ENCODE measurements around the gene PUS10. TPM values are rescaled to one million over a fixed set of nuclear protein-coding genes. Genes with fewer than 3 reads are reported as not detected.

Gene PUS10
- polyA plus RNA-seq, 4 donors = 8.9 to 11.4 (median 11.3) TPM

DNA sequence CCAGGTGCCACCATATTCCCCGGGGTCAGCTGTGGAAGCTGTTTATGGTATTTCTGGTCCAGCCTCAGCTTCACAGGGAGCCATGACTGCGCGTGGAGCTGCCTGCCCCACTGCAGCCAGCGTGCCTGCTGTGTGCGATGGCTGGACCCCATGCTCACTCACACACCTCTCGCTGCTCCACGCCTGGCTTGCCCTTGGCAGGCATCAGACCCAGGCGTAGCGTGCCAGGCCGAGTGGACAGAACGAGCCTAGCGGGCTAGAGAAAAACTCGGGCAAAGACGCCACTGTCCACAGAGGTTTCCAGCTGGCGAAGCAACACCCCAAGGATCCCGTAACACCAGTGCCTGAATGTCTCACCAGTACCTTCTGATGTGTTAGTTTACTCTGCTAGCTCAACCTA, 43.4 kb downstream of the PUS10 start:
- DNase-seq (ENCODE audit: low read depth in 4 of 4, low spot score in 3 of 4) = no peak

GRCh38 chr2:60973705-60974104, 44.4 kb downstream of the PUS10 start:
- no peak for DNase-seq (ENCODE audit: low read depth in 4 of 4, low spot score in 3 of 4)

DNA sequence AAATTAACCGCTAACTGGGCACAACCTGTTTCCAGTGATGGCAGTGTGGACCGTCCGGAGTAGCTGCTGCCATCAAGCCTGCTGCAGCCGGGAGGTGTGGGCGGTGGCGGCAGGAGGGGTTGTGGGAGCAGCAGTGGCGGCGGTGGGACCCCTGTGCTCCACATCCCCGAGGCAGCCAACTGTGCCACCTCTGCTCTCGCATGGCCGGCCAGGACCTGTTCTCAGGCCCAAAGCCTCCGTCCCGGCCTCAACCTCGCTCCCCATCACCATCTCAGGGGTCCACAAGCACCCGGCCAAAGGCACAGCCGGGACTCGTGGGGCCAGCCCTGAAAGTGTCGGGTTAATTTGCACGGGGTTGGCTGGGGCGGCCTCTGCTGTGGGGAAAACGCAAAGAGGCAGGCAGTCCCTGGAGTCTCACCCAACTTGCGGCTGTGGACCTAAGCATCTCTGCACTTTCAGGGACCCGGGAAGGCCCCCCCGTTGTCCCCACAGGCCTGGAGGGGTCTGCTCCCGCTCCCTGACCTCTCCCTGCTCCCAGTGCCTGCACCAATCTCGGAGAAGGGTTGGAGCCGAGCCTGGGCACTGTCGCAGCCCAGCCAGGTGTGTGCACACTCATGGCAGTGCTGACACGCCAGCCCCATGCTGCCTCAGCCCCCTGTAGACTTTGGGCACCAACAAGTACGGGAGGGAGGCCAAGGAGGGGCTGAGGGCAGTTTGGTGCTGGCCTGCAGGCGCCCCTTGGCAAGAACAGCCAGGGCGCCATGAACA, 45.0 kb downstream of the PUS10 start:
- DNase-seq (ENCODE audit: low read depth in 4 of 4, low spot score in 3 of 4) = no peak

GRCh38 chr2:60966507-60967405, 51.3 kb downstream of the PUS10 start:
- DNase-seq (ENCODE audit: low read depth in 4 of 4, low spot score in 3 of 4) = no peak

GRCh38 chr2:60965499-60965785, 52.6 kb downstream of the PUS10 start:
- DNase-seq (ENCODE audit: low read depth in 4 of 4, low spot score in 3 of 4) = no peak

DNA sequence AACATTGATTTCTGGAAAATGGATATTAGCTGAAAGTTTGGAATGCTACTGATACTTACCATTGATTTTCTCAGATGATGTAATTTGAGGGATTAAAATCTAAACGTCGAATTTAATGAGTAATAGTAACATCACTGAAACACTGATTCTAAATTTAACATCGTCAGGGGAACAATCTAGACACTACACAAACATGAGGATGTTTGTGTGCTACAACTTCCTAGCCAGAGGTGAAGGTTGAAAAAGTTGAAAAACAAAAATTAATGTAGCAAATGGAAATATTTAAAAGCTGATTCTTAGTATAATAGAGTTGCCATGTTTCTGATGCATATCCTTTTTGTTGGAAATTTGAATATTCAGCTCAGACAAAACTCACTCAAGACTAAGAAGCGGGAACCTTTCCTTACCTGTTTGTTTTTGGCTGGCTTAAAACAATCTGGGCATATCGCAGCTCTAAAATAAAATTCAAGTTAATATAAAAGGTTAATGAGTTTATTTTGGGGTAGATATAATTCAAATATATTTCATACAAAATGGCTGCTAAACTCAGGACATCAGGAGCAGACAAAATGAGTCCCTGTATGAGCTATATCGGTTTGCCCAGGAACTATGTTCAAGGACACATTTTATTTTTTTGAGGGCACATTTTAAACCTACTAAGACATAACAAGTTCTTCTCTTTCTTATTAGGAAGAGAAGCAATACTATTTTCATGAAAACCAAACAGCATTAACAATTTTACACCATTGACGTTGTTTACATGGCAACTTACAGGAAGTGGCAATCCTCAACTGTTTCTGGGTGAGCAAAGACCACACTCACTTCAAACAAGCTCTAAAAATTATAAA, 53.2 kb downstream of the PUS10 start:
- no peak for DNase-seq (ENCODE audit: low read depth in 4 of 4, low spot score in 3 of 4)

GRCh38 chr2:60963190-60963589, 54.9 kb downstream of the PUS10 start:
- no peak for DNase-seq (ENCODE audit: low read depth in 4 of 4, low spot score in 3 of 4)

- no peak for DNase-seq (ENCODE audit: low read depth in 4 of 4, low spot score in 3 of 4)
Measured at GRCh38 chr2:60962528-60962927, 55.5 kb downstream of the PUS10 start.

DNA sequence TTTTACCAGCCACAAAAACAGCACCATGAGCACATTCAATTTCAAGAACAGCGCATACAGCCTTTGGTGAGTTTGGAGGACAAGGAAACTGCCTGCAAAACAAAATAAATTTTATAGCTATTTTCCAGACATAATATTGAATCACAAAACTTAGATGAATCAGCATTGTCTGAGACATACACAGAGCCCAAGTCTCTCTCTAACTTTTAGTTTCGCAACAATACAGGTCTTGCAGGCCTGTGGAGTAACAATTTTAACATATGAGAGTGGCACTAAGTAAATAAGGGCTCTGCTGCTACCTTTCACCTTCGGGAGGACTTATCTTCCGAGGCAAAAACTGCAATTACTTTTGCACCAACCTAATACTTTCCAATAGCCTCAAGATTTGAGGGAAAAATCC, 56.6 kb downstream of the PUS10 start:
- no peak for DNase-seq (ENCODE audit: low read depth in 4 of 4, low spot score in 3 of 4)

DNA sequence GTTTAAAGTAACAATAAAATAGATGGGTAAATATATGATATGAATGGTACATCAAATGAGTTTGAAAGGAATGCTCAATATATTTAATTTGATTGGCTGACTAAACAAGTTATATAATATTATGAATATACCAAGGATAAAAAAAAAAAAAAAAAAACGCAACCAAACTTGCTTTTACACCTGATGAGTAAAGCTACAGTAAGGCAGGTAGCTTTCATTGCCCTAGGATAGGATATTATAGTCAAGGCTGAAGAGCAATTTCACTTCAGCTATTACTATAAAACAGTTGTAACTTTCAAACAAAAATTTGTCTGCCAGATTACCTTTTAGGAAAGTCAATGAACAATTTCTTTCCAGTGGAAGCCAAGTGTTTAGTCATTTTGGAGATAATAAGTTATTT, 57.3 kb downstream of the PUS10 start:
- no peak for DNase-seq (ENCODE audit: low read depth in 4 of 4, low spot score in 3 of 4)

- DNase-seq (ENCODE audit: low read depth in 4 of 4, low spot score in 3 of 4) = no peak
Measured at GRCh38 chr2:60959501-60959900, 58.6 kb downstream of the PUS10 start.

DNA sequence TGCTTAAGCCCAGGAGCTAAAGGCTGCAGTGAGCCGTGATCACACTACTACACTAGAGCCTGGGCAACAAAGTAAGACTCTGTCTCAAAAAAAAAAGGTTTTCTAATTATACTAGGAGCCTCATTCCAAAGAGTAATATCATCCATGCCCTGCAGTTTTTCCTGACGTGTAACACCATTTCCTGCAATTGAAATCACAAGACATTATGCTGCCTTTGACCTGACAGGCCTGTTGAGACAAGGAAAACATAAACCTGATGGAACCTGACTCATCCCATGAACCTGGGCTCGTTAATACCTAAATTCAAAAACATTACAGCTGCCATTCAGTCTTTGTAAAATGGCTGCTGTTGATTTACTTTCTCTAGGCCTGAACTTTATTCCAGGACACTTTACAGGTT, 59.3 kb downstream of the PUS10 start:
- DNase-seq (ENCODE audit: low read depth in 4 of 4, low spot score in 3 of 4) = no peak

DNA sequence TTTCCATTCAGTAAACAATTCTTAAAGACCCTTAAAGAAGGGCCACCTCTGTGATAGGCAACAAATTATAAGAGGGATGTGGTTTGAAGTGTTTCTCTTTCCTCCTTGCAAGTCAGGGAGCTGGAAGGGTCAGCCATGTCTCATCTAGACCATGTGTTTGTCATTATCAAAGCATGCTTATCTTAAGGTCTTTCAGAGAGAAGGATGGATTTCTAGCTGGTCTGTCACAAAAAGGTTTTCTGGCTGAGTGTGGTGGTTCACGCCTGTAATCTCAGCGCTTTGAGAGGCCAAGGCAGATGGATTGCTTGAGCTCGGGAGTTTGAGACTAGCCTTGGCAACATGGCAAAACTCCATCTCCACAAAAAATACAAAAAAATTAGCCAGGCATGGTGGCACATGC, 59.7 kb downstream of the PUS10 start:
- DNase-seq (ENCODE audit: low read depth in 4 of 4, low spot score in 3 of 4) = no peak

GRCh38 chr2:60957643-60958042, 60.4 kb downstream of the PUS10 start:
- DNase-seq (ENCODE audit: low read depth in 4 of 4, low spot score in 3 of 4) = no peak

DNA sequence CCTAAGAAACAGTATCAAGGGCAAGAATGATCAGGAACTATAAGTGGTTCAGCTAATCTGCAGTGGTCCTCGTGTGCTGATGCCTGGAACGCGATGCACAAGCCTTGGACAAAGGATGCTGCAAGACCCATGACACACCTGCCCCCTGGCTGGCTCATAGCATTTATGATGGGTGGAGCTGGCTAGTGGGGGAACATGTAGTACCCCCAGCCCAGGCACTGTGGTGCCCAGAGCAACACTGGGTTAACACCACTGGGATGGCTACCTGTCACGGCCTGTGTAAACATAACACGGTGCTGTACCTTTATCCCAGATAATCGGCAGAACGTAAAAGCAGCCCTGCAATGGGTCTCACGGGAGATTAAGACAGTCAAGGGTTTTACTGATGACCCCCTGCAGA, 60.8 kb downstream of the PUS10 start:
- DNase-seq (ENCODE audit: low read depth in 4 of 4, low spot score in 3 of 4) = no peak

DNA sequence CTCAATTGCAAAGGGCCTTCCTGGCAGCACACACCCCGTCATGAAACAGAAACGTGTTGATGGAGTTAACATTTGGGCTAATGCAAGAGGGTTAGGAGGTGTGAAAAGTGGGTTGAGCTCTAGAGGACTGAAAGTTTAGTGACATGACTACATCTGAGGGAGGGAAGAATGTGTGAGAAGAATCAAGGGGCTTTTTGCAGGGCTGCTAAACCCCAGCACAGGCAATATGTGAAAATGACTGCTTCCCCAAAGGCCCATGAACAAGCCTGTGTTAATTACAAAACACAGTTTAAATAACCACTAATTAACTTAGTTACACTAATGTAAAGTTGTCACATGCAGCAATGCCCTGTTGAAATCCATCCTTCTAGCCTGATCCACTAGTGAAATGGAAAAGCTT, 63.9 kb downstream of the PUS10 start:
- DNase-seq (ENCODE audit: low read depth in 4 of 4, low spot score in 3 of 4) = no peak

GRCh38 chr2:60948926-60949579, 69.0 kb downstream of the PUS10 start:
- DNase-seq (ENCODE audit: low read depth in 4 of 4, low spot score in 3 of 4) = no peak

DNA sequence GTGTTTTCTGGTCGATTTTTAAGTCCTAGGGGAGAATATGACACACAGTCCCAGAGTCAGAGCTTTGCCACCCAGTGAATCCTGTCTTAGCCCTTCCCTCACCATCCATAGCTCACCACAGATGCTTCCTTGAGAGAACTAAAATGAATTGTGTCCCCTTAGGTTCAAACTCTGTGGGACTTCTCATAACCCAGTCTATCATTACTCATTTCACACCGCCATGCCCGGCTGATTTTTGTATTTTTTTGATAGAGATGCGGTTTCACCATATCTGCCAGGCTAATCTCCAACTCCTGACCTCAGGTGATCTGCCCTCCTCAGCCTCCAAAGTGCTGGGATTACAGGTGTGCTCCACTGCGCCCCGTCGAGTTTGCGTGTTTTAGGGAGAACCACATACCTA, 69.9 kb downstream of the PUS10 start:
- DNase-seq (ENCODE audit: low read depth in 4 of 4, low spot score in 3 of 4) = no peak

DNA sequence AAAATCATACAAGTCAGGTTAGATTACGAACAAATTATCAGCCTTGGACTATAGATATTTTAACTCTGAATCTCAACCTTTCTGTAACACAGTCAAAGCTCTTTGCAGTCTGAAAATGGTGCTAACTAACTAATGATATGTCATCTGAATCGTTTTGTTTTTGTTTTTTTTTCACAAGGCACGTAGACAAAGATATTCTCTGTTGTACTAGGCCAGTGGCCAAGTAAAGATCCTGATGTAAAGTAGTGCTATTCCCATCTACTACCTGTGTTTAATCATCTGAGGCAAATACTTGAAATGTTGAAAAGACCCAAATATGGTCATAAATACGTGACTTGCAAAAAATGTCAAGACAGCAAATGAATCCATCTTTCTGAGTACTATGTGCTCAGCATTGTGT, 71.0 kb downstream of the PUS10 start:
- no peak for DNase-seq (ENCODE audit: low read depth in 4 of 4, low spot score in 3 of 4)

DNA sequence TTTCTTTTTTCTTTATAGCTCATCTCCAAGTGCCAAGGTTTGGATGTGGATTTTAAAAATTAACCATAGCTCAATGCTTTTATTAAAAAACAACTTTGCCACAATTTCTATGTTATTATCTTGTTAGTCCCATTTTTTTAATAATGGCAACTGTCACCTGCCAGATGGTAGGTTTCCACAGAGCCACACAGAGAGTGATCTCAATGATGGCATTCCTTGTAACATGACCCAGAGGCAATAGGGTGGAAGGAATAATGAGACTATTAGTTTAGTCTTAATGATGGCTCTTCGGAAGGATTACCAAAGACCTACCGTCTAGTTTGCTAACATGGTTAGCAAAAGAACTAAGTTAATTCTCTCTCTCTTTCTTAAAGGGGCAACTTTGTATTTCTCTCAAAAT, 72.7 kb downstream of the PUS10 start:
- DNase-seq (ENCODE audit: low read depth in 4 of 4, low spot score in 3 of 4) = no peak

DNA sequence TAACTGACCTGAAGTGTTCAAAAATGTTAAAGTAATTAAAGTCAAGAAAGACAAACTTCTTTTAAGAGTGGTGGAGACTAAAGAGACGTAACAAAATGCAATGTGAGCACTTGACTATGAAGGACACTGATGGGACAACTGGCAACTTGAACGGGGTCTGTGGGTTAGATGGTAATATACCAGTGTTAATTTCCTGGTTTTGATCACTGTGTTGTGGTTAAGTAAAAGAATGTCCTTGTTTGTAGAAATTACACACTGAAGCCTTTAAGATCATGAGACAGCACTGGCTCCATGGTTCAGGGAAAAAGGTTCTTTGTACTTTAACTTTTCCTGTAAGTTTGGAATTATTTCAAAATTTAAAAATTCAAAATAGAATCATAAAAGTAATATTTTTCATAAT, 78.4 kb downstream of the PUS10 start:
- no peak for DNase-seq (ENCODE audit: low read depth in 4 of 4, low spot score in 3 of 4)

All from left renal pelvis (tissue), 4 donors.